Measurements from ENCODE around the gene RAB17.

Gene RAB17

DNA sequence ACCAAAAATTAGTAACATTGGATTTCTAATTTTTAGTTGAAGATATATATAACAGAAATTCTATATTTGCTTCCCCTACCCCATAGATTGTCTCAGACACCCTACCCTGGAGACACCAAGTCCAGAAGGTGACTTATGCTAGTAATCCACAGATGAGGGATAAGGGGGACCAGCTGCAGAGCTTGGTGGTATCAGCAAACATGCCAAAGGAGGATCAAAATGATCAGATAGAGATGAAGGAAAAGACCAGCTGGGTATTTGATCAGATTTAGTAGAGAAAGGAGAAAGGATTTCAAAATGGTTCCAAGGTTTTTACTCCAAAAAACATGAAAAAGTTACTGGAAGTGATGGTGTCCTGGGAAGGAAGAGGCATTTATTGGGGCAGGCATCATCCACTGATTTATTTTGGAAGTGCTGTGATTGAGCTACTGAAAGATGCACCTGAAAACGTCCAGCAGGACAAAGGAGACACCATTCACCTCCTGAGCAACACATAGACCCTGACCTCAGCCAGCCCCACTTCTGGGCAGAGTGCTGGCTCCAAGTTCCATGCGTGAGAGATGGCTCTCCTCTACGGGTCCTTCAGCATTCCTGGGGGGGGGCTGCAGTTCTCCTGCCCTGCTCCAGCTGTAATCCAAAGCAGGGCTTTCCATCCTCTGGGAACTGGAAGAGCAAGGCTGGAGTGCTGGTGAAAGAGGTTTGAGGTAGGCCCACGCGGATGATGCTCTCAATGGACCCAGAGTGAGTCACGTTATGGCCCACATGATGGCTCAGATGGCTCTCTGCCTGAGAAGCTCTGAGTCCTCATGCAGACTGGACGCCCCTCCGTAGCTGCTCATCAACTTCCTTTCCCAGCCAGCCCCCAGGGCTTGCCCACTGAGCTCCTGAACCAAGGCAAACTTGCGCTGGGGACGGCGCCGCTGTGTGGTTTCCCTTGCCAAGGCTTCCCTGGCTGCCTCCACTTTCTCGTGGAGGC, 33.2 kb upstream of the RAB17 start:
- DNase-seq = no peak

- no peak for DNase-seq
These were observed 27.9 kb upstream of the RAB17 start for GRCh38 chr2:237618449-237618848.

DNA sequence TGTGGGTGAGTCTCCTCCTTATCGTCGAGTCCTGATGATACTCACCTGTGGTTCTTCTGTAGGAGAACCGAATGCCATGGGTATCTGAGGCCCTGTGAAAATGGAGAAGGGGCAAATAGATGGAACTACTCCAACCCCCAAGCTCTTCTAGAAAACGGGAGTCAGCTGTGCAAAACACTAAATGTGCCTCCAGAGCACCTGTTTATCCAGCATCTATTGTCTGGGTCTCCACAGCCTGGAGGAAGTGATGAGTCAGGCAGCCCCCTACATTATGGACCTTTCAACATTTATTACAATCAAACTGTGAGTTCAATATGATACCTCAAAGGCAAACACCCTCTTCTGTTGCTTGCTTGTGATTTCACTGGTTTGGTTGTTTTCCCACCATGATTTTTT, 27.1 kb upstream of the RAB17 start:
- DNase-seq = no peak

GRCh38 chr2:237616734-237617586, 26.4 kb upstream of the RAB17 start:
- peak in 1 of 2 experiments; percentile 59 for DNase-seq

GRCh38 chr2:237616373-237616733, 25.8 kb upstream of the RAB17 start:
- no peak for DNase-seq

DNA sequence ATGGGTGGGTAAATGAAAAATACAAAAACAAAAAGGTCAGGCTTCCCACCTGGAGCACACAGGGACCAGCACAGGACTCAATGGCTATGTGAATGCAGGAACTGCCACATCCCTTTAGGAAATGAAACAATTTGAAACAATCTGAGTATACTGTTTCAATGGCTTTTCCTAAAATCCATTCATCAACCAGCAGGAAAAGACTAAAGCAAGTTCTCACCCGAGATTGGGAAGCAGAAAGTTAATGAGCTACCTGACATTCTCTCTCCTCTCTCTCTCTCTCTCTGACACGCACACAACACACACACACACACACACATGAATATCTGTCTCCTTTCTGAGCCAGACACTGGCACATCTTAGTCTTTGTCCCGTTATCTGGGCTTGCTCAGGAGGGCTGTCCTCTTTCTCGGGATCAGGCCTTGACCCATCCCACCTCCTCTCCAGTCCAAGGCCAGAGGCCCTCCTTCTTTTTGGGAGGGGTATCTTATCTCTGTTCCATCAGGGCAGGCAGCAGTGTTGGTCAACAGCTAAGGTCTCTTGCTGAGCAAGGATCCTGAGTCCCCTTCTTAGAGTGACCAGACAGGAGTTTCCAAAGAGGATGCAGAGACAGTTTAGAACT, 25.2 kb upstream of the RAB17 start:
- no peak for DNase-seq

GRCh38 chr2:237614151-237614720, 23.7 kb upstream of the RAB17 start:
- no peak for DNase-seq

DNA sequence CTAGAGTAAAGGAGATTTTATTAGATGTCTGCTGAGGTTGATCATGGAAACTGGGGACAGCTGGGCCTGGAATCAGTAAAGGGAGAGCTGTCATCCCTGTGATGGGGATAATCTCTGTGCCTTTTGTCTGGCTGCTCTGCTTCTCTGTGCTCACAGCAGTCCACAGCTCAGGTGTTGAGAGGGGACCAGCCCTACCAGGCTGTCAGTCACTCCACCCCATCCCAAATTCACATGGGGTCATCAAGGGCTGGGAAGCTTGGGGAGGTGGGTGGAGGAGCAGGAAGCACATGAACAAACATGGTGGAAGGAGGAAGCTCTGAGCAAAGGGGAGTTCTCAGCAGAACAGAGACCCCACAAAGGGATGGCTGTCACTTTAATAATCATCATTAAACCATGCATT, 23.1 kb upstream of the RAB17 start:
- no peak for DNase-seq

GRCh38 chr2:237612527-237613357, 22.2 kb upstream of the RAB17 start:
- DNase-seq = no peak

DNA sequence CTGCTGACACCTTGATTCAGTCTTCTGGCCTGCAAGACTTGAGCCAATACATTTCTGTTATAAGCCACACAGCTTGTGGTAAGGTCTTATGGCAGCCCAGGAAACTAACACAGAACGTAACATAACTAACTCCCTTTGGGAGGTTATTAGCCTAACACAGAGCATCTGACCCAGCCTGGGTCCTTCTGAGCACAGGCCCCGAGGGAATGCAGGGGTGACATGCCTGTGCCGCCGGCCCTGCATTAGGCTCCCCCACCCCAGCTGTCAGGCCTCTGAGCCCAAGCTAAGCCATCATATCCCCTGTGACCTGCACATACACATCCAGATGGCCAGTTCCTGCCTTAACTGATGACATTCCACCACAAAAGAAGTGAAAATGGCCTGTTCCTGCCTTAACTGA, 16.0 kb upstream of the RAB17 start:
- peak; percentile 66 to 79 for DNase-seq

- DNase-seq = peak in 1 of 2 experiments; percentile 17
These were observed 14.4 kb upstream of the RAB17 start for GRCh38 chr2:237604960-237605359.

DNA sequence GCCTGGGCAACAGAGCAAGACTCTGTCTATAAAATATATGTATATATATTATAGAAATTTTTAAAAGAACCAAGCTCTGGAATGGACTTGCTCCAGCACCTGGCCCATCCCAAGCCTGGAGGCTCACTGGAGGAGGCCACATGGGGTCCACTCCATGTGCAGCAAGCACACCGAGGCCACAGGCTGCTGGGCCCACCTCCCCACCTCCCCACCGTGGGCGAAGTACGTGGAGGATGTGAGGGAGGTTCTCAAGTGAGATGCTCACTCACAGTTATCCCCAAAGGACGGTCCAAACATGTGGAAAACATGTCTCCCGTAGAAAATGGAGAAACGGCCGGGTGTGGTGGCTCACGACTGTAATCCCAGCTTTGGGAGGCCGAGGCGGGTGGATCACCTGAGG, 13.9 kb upstream of the RAB17 start:
- DNase-seq = no peak

DNA sequence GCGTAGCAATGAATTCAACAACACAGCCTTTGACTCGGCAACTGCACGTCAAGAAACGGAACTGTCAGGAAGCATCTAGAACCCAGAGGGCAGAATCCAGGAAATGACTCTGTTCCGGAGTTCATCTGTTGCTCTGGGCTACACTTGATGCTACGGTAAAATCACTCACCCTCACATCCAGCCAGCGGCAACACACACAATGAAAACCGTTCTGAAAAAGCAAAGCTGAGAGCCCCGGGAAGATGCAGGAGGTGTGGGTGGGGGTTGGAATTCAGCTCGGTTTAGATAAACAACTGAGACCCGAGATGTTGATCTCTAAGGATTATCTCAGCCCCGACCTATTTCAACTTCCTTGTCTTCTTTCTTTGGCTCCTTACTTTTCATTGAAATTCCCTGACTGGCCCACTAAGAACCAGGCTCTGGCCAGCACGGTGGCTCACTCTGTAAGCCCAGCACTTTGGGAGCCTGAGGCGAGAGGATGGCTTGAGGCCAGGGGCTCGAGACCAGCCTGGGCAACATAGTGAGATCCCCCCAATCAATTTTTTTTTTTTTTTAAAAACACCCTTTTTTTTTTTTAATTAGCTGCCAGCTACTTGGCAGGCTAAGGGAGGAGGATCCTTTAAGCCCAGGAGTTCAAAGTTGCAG, 13.3 kb upstream of the RAB17 start:
- DNase-seq = no peak

- no peak for DNase-seq
These were observed 12.6 kb upstream of the RAB17 start for GRCh38 chr2:237603049-237603717.

DNA sequence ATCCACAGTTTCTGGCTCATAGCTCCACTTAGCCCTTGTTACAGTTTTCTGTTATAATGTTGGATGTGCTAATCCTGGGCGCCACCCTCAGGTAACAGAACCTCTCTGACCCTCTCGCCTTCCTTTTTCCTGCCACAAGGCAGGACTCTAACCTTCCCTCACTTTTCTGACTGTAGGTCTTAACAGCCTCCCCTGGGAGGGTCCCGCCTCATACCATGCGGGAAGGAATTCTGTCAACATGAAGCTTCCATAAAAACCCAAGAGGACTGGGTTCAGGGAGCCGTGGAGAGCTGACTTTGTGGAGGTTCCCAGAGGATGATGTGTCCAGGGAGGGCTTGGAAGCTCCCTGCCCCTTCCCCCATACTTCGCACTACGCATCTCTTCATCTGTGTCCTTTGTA, 11.9 kb upstream of the RAB17 start:
- DNase-seq = no peak

- DNase-seq = no peak
These were observed 11.1 kb upstream of the RAB17 start for GRCh38 chr2:237601453-237602116.

- DNase-seq = peak; percentile 50 to 91
These were observed 9.8 kb upstream of the RAB17 start for GRCh38 chr2:237600205-237600846.

- peak in 1 of 2 experiments; percentile 30 for DNase-seq
These were observed 9.1 kb upstream of the RAB17 start for GRCh38 chr2:237599465-237600110.
